B cell (primary cell): ENCODE results near the gene SGTA. TPM values are rescaled to one million over a fixed set of nuclear protein-coding genes. Genes with fewer than 3 reads are reported as not detected.
A peak's percentile ranks its signal among the peaks of the same experiment; 100 is the strongest.
"Not testable (repeated sequence)": the region's sequence is repeated elsewhere in the genome, so short reads cannot be mapped to it uniquely, and the experiment has no call there.

Experiments
- ATAC-seq: fragments of 200-7000 bp; cut with Tn5 transposase; one replicate; pipeline ENCODE4 v1.10.0; 2021; ENCODE audit warnings: low read depth, mild to moderate bottlenecking, moderate number of reproducible peaks, moderate library complexity
- CTCF ChIA-PET: fragments of 350-600 bp; sonication (Branson Sonifier 250); formaldehyde crosslinking; loops from one replicate; lab custom pipeline; 2021; ENCODE audit warnings: antibody characterized with exemption, inconsistent platforms; lab: Charles Lee
- POLR2A ChIA-PET: fragments of 350-600 bp; sonication (Branson Sonifier 250); formaldehyde crosslinking; loops from one replicate; lab custom pipeline; 2021; ENCODE audit warnings: antibody characterized with exemption; lab: Charles Lee
- DNase-seq: peaks from one replicate; pipeline ENCODE4 v3.0.0; 2013
- H2AFZ ChIP-seq: 2 replicates; pipeline ENCODE4 v1.6.1; 2012; ENCODE audit warnings: mild to moderate bottlenecking, low read depth, low read length; ENCODE audit not compliant: insufficient read depth, poor library complexity, severe bottlenecking
- H3K27ac ChIP-seq, 2 donors: 1 replicate in 1 of 2; 2 replicates in 1 of 2; pipeline ENCODE4 v1.5.1; 2012 to 2013; ENCODE audit warnings: low read length in 2 of 2, mild to moderate bottlenecking in 2 of 2, moderate library complexity in 1 of 2
- H3K27me3 ChIP-seq, 4 experiments: fragments of 200-600 bp in 1 of 4; sonication (generic) in 1 of 4; replicated peaks in 1 of 4; 1 replicate in 2 of 4; 2 replicates in 2 of 4; pipeline versions ENCODE4 v1.6.1 to v1.7.0; 2013 to 2016; ENCODE audit warnings: low read length in 3 of 4, mild to moderate bottlenecking in 2 of 4, mixed read lengths in 1 of 4, moderate library complexity in 1 of 4; ENCODE audit not compliant: insufficient read depth in 4 of 4, control insufficient read depth in 3 of 4; ENCODE audit errors: control extremely low read depth in 1 of 4
- H3K36me3 ChIP-seq, 2 experiments: replicated peaks in 1 of 2; 1 replicate in 1 of 2; 2 replicates in 1 of 2; pipeline versions ENCODE4 v1.6.1 to v1.7.1; 2013; ENCODE audit warnings: low read length in 1 of 2; ENCODE audit not compliant: insufficient read depth in 2 of 2, control insufficient read depth in 1 of 2; ENCODE audit errors: control extremely low read depth in 1 of 2, extremely low read depth in 1 of 2
- H3K4me1 ChIP-seq, 2 donors: fragments of 200-600 bp in 1 of 2; sonication (generic) in 1 of 2; 1 replicate in 1 of 2; 2 replicates in 1 of 2; pipeline versions ENCODE4 v1.5.1 to v1.6.1; 2013 to 2017; ENCODE audit warnings: low read length in 2 of 2; ENCODE audit not compliant: control insufficient read depth in 2 of 2, insufficient read depth in 2 of 2
- H3K4me2 ChIP-seq: replicated peaks from 2 replicates; pipeline ENCODE3; 2012; ENCODE audit warnings: mild to moderate bottlenecking, low read depth, low read length; ENCODE audit not compliant: poor library complexity, severe bottlenecking
- H3K4me3 ChIP-seq, 5 experiments: fragments of 200-600 bp in 1 of 5; sonication (generic) in 1 of 5; 1 replicate in 3 of 5; 2 replicates in 2 of 5; pipeline versions ENCODE4 v1.5.1 to v1.7.0; 2011 to 2016; ENCODE audit warnings: low read length in 4 of 5, mild to moderate bottlenecking in 4 of 5, low read depth in 2 of 5, control low read depth in 1 of 5, moderate library complexity in 1 of 5; ENCODE audit not compliant: insufficient read depth in 1 of 5; ENCODE audit errors: control extremely low read depth in 1 of 5, extremely low read depth in 1 of 5
- H3K79me2 ChIP-seq: fragments of 200-600 bp; sonication (generic); one replicate; pipeline ENCODE4 v1.6.0; 2016; ENCODE audit warnings: low read length; ENCODE audit not compliant: control insufficient read depth, insufficient read depth
- H3K9ac ChIP-seq: fragments of 200-600 bp; sonication (generic); 2 replicates; pipeline ENCODE4 v1.6.1; 2017; ENCODE audit warnings: mild to moderate bottlenecking, low read length, moderate library complexity
- H3K9me3 ChIP-seq, 3 donors: one replicate each; pipeline versions ENCODE4 v1.6.1 to v1.7.1; 2013; ENCODE audit warnings: low read length in 2 of 3; ENCODE audit not compliant: control insufficient read depth in 2 of 3, insufficient read depth in 1 of 3; ENCODE audit errors: control extremely low read depth in 1 of 3
- H4K20me1 ChIP-seq: 2 replicates; pipeline ENCODE4 v1.6.0; 2012; ENCODE audit warnings: mild to moderate bottlenecking, low read length; ENCODE audit not compliant: insufficient read depth, control insufficient read depth, poor library complexity, severe bottlenecking
- H3K27ac Mint-ChIP-seq: one replicate; pipeline ENCODE4 v1.8.0; 2021; ENCODE audit warnings: mixed read lengths
- H3K27me3 Mint-ChIP-seq: one replicate; pipeline ENCODE4 v1.8.0; 2021; ENCODE audit warnings: mixed read lengths
- H3K4me1 Mint-ChIP-seq: one replicate; pipeline ENCODE4 v1.8.0; 2021; ENCODE audit warnings: mixed read lengths
- H3K4me3 Mint-ChIP-seq: one replicate; pipeline ENCODE4 v1.8.0; 2021; ENCODE audit warnings: mixed read lengths
- H3K9me3 Mint-ChIP-seq: one replicate; pipeline ENCODE4 v1.8.0; 2022; ENCODE audit warnings: mixed read lengths; ENCODE audit not compliant: insufficient read depth
- EZH2 ChIP-seq: IDR thresholded peaks from 2 replicates; pipeline ENCODE4 v1.6.1; 2012; ENCODE audit warnings: borderline replicate concordance, low read depth, mild to moderate bottlenecking, moderate library complexity, low read length; ENCODE audit not compliant: insufficient read depth, poor library complexity, severe bottlenecking
- WGBS: methylation state at CpG from one replicate; pipeline ENCODE4 v1.1.5; 2013; ENCODE audit warnings: missing lambda C conversion rate; ENCODE audit not compliant: insufficient coverage; 5-methylcytosine and 5-hydroxymethylcytosine counted together
- intact Hi-C: fragments of 100-400 bp; cut with micrococcal nuclease; formaldehyde crosslinking; loops from one replicate; pipeline ENCODE4 v1.10.0; 2022
- polyA plus RNA-seq: library from polyadenylated mRNA; depleted of rRNA; stranded (reverse); fragments of >200 nt; gene quantifications from 2 replicates; pipeline ENCODE4 v1.2.3, GENCODE V29; 2012
- total RNA-seq, 2 donors: library from RNA; stranded (reverse); fragments of 120-200 nt in 1 of 2; gene quantifications; 1 replicate in 1 of 2; 2 replicates in 1 of 2; pipeline versions ENCODE4 v1.2.3 to v1.2.4, GENCODE V29; 2013 to 2022
- TF ChIP-seq, protein P1 (sequence below): fragments of 200-600 bp; IDR thresholded peaks from one replicate; pipeline ENCODE4 v1.8.0; 2022; ENCODE audit warnings: antibody characterized with exemption, mild to moderate bottlenecking

SGTA gene
- total and polyA plus RNA-seq, 2 donors (not counting 1 experiment from before 2014, with no cell fraction given): 36.6 to 42.0 TPM

DNA sequence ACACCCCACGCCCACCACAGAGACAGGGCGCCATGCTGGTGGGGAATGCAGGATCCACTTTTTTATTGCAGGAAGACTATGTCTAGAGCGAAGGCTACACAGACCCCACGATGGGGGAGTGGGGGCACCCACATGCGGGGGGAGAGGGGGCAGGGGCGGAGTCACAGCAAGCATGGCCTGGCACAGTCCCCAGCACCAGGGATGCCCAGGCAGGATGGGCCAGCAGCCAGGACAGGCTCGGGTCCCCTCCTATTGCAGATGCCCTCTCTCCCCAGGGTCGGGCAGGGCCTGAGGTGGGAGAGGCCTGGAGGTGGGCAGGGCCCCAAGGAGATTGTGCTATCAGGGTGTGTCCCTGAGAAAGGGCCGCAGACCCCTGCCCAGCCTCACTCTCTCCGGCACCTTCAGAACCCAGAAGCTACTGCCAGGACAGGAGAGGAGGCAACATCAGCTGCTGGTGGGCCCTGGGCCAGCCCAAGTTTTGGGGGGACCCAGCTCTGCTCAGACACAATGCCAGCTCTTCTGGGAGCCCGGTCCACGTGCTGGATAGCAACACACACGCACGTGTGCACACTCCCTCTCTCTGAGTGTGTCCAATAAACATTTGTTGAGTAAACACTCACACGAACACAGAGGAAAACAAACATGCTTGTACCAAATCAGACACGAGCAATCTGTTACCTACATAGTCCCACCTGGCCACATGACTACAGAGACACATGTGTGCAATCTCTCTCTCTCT is 68.4 kb downstream of the SGTA start:
- Histone ChIP-seq H3K27ac (no peak overlapping the region), H3K9me3 (peaks cover 0 to 41% (median 10%) of the 10 kb centered on the region in 3 donors), H3K27me3 (no peaks in the 10 kb centered on the region), H2AFZ (no peak overlapping the region), H3K9ac (no peak overlapping the region), H3K4me2 (no peak overlapping the region), H4K20me1 (no peaks in the 10 kb centered on the region), H3K79me2 (no peaks in the 10 kb centered on the region), H3K4me1 (peaks cover 26 to 43% of the 10 kb centered on the region in 2 donors), H3K4me3 (no peak overlapping the region), H3K36me3 (peaks cover 0 to 4% of the 10 kb centered on the region in 2 experiments)
- peaks cover 41% of the 10 kb centered on the region for H3K4me1 Mint-ChIP-seq
- H3K9me3 Mint-ChIP-seq: peaks cover 5% of the 10 kb centered on the region
- CTCF ChIA-PET: no interaction called here
- TF ChIP-seq, protein P1, sequence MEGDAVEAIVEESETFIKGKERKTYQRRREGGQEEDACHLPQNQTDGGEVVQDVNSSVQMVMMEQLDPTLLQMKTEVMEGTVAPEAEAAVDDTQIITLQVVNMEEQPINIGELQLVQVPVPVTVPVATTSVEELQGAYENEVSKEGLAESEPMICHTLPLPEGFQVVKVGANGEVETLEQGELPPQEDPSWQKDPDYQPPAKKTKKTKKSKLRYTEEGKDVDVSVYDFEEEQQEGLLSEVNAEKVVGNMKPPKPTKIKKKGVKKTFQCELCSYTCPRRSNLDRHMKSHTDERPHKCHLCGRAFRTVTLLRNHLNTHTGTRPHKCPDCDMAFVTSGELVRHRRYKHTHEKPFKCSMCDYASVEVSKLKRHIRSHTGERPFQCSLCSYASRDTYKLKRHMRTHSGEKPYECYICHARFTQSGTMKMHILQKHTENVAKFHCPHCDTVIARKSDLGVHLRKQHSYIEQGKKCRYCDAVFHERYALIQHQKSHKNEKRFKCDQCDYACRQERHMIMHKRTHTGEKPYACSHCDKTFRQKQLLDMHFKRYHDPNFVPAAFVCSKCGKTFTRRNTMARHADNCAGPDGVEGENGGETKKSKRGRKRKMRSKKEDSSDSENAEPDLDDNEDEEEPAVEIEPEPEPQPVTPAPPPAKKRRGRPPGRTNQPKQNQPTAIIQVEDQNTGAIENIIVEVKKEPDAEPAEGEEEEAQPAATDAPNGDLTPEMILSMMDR: no peak
- no peak for TF ChIP-seq EZH2
- peak overlapping the region; percentile 20 for H3K27ac Mint-ChIP-seq
- no peaks in the 10 kb centered on the region for H3K27me3 Mint-ChIP-seq
- no peak for DNase-seq
- ATAC-seq: no peak
- H3K4me3 Mint-ChIP-seq: no peak overlapping the region
- intact Hi-C loops: no loop called here
- POLR2A ChIA-PET: interaction anchor here (0.5 to 0.6 kb wide), 2 partner anchors 449 to 703 kb away, joined by 3 to 5 read pairs; no protein-coding TSS in a partner anchor
- 97% methylated on average over 14 of the region's 16 CpGs for WGBS

DNA sequence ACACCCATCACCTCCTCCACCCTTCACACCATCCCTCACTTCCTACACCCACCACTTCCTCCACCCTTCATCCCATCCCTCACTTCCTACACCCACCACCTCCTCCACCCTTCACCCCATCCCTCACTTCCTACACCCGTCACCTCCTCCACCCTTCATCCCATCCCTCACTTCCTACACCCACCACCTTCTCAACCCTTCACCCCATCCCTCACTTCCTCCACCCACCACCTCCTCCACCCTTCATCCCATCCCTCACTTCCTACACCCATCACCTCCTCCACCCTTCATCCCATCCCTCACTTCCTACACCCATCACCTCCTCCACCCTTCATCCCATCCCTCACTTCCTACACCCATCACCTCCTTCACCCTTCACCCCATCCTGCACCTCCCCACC is 69.0 kb downstream of the SGTA start:
- DNase-seq, H3K9ac ChIP-seq, POLR2A ChIA-PET, H3K27me3 Mint-ChIP-seq, H3K36me3 ChIP-seq, H3K27ac Mint-ChIP-seq, H3K79me2 ChIP-seq, H4K20me1 ChIP-seq, H3K4me3 Mint-ChIP-seq, H3K27me3 ChIP-seq, H3K4me3 ChIP-seq, CTCF ChIA-PET, H3K27ac ChIP-seq, H3K4me2 ChIP-seq, H2AFZ ChIP-seq, ATAC-seq, intact Hi-C loops, H3K9me3 Mint-ChIP-seq: not testable (repeated sequence)
- Histone ChIP-seq H3K9me3 (peaks cover 0 to 43% (median 10%) of the 10 kb centered on the region in 3 donors), H3K4me1 (peaks cover 27 to 43% of the 10 kb centered on the region in 2 donors)
- 75% methylated on average over 1 of the region's 1 CpG for WGBS
- H3K4me1 Mint-ChIP-seq: peaks cover 42% of the 10 kb centered on the region

DNA sequence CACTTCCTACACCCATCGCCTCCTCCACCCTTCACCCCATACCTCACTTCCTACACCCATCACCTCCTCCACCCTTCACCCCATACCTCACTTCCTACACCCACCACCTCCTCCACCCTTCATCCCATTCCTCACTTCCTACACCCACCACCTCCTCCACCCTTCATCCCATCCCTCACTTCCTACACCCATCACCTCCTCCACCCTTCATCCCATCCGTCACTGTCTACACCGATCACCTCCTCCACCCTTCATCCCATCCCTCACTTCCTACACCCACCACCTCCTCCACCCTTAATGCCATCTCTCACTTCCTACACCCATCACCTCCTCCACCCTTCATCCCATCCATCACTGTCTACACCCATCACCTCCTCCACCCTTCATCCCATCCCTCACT is 69.9 kb downstream of the SGTA start:
- H3K4me3 ChIP-seq, CTCF ChIA-PET, H2AFZ ChIP-seq, H3K79me2 ChIP-seq, H3K27me3 ChIP-seq, intact Hi-C loops, H3K4me3 Mint-ChIP-seq, ATAC-seq, H3K4me2 ChIP-seq, POLR2A ChIA-PET, H4K20me1 ChIP-seq, H3K9me3 Mint-ChIP-seq, H3K9ac ChIP-seq, H3K36me3 ChIP-seq, H3K27me3 Mint-ChIP-seq, H3K27ac Mint-ChIP-seq, DNase-seq, H3K27ac ChIP-seq: not testable (repeated sequence)
- H3K4me1 Mint-ChIP-seq: peaks cover 42% of the 10 kb centered on the region
- H3K4me1 ChIP-seq: peaks cover 26 to 41% of the 10 kb centered on the region in 2 donors
- 58% methylated on average over 3 of the region's 3 CpGs for WGBS
- peaks cover 0 to 43% (median 10%) of the 10 kb centered on the region in 3 donors for H3K9me3 ChIP-seq
